ENCODE measurements around the gene DMD.

DNA sequence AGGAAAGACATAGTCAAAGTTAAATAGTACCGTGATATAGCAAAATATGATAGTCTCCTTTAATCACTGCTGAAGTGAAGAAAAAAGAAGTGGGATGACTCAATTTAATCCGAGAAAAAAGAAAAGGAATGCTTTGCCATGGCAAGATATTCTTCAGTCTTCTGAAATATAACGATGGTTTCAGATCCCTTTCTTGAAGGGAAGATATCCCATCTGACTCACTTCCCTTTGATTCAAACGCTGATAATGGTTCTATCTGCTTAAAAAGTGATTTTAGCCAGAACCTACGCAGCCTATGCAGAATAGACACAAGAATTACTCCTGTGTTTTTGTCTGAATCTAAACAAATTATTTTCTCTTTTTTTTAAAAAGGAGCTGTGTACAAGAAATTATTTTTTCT lies 2071.4 kb downstream of the DMD start:
- TF ChIP-seq TAF1 (IDR thresholded peaks at IDR 0.05; ENCODE audit: low read depth) = no peak
- no peak for TF ChIP-seq EZH2 (IDR thresholded peaks at IDR 0.05; ENCODE audit: borderline replicate concordance, insufficient read depth, low read length, poor library complexity, severe bottlenecking)
- no peak for TF ChIP-seq REST (IDR thresholded peaks at IDR 0.05; ENCODE audit: borderline replicate concordance)
- TF ChIP-seq, protein P1, sequence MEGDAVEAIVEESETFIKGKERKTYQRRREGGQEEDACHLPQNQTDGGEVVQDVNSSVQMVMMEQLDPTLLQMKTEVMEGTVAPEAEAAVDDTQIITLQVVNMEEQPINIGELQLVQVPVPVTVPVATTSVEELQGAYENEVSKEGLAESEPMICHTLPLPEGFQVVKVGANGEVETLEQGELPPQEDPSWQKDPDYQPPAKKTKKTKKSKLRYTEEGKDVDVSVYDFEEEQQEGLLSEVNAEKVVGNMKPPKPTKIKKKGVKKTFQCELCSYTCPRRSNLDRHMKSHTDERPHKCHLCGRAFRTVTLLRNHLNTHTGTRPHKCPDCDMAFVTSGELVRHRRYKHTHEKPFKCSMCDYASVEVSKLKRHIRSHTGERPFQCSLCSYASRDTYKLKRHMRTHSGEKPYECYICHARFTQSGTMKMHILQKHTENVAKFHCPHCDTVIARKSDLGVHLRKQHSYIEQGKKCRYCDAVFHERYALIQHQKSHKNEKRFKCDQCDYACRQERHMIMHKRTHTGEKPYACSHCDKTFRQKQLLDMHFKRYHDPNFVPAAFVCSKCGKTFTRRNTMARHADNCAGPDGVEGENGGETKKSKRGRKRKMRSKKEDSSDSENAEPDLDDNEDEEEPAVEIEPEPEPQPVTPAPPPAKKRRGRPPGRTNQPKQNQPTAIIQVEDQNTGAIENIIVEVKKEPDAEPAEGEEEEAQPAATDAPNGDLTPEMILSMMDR (IDR thresholded peaks at IDR 0.05; ENCODE audit: poor library complexity, severe bottlenecking) = no peak
- no peak for TF ChIP-seq EP300 (conservative IDR thresholded peaks at IDR 0.05; ENCODE audit: poor library complexity, severe bottlenecking)
- TF ChIP-seq RAD21 (conservative IDR thresholded peaks at IDR 0.05) = no peak
- no peak for TF ChIP-seq SMC3 (conservative IDR thresholded peaks at IDR 0.05; ENCODE audit: poor library complexity)
- no peak for TF ChIP-seq POLR2AphosphoS5 (IDR thresholded peaks at IDR 0.05)
- TF ChIP-seq MXI1 (conservative IDR thresholded peaks at IDR 0.05; ENCODE audit: poor library complexity, severe bottlenecking) = no peak
